ENCODE measurements around the gene WDTC1.

GRCh38 chr1:27331922-27332321 is 97.5 kb downstream of the WDTC1 start:
- TF ChIP-seq CTCF (IDR thresholded peaks at IDR 0.05 in 4 of 5, conservative IDR thresholded peaks at IDR 0.05 in 1 of 5) (no peak), POLR2A (IDR thresholded peaks at IDR 0.05) (no peak)
